IPS DF 6.9 (cell line): ENCODE results near the gene PRMT1.
A peak's percentile ranks its signal among the peaks of the same experiment; 100 is the strongest.

Source experiments
- DNase-seq: peaks from one replicate; pipeline ENCODE4 v3.0.0-alpha.2; 2013; ENCODE audit warnings: low read depth, low spot score
- H3K27ac ChIP-seq: one replicate; pipeline ENCODE4 v1.5.1; 2013; ENCODE audit warnings: low read length, control low read depth
- H3K27me3 ChIP-seq: 2 replicates; pipeline ENCODE4 v1.6.1; 2013; ENCODE audit warnings: mild to moderate bottlenecking, low read length; ENCODE audit not compliant: control insufficient read depth, insufficient read depth
- H3K36me3 ChIP-seq: 2 replicates; pipeline ENCODE4 v1.6.1; 2013; ENCODE audit warnings: low read length; ENCODE audit not compliant: control insufficient read depth, insufficient read depth
- H3K4me1 ChIP-seq: 2 replicates; pipeline ENCODE4 v1.6.1; 2013; ENCODE audit warnings: low read length; ENCODE audit not compliant: control insufficient read depth, insufficient read depth
- H3K4me3 ChIP-seq: 2 replicates; pipeline ENCODE4 v1.5.1; 2013; ENCODE audit warnings: mild to moderate bottlenecking, low read length
- H3K9me3 ChIP-seq: 2 replicates; pipeline ENCODE4 v1.6.1; 2013; ENCODE audit warnings: low read length, inconsistent platforms; ENCODE audit not compliant: control insufficient read depth, insufficient read depth
- WGBS: extraction: QIAGEN DNeasy Blood & Tissue Kit; methylation state at CpG from one replicate; pipeline ENCODE4 v1.1.7; 2013; ENCODE audit warnings: mixed read lengths, missing lambda C conversion rate; ENCODE audit not compliant: insufficient read length, insufficient coverage; 5-methylcytosine and 5-hydroxymethylcytosine counted together

PRMT1 gene

GRCh38 chr19:49690079-49690655 is 13.1 kb downstream of the PRMT1 start:
- no peak overlapping the region for H3K27ac ChIP-seq
- H3K36me3 ChIP-seq = peaks cover 21% of the 10 kb centered on the region
- no peak for DNase-seq
- WGBS = no CpG with 5 or more reads among the region's 39 CpGs
- peaks cover 5% of the 10 kb centered on the region for H3K4me1 ChIP-seq
- no peaks in the 10 kb centered on the region for H3K9me3 ChIP-seq
- H3K27me3 ChIP-seq = no peaks in the 10 kb centered on the region
- peak overlapping the region; percentile 54 for H3K4me3 ChIP-seq

GRCh38 chr19:49690656-49691242 is 13.7 kb downstream of the PRMT1 start, which contains the start of gene CPT1C:
Gene CPT1C (plus strand): TSS chr19:49691116. CDS start chr19:49692253, 1,137 bp downstream.
- DNase-seq = no peak
- WGBS = no CpG with 5 or more reads among the region's 38 CpGs
- peak within 1 kb of the TSS; percentile 54 for H3K4me3 ChIP-seq
- no peaks in the 10 kb centered on the region for H3K27me3 ChIP-seq
- H3K4me1 ChIP-seq = peaks cover 5% of the 10 kb centered on the region
- no peak within 1 kb of the TSS for H3K27ac ChIP-seq
- no peaks in the 10 kb centered on the region for H3K9me3 ChIP-seq
- H3K36me3 ChIP-seq = peaks cover 17% of the 10 kb centered on the region

GRCh38 chr19:49691243-49692146 is 14.4 kb downstream of the PRMT1 start:
- H3K27me3 ChIP-seq = no peaks in the 10 kb centered on the region
- peak overlapping the region; percentile 54; the same call in 1 of the 2 replicates for H3K4me3 ChIP-seq
- H3K9me3 ChIP-seq = no peaks in the 10 kb centered on the region
- WGBS = no CpG with 5 or more reads among the region's 39 CpGs
- DNase-seq = no peak
- H3K36me3 ChIP-seq = peaks cover 10% of the 10 kb centered on the region; the same call in 1 of the 2 replicates
- H3K27ac ChIP-seq = no peak overlapping the region
- peaks cover 5% of the 10 kb centered on the region for H3K4me1 ChIP-seq

- Histone ChIP-seq H3K36me3 (peaks cover 13% of the 10 kb centered on the region), H3K27ac (no peak overlapping the region), H3K27me3 (no peaks in the 10 kb centered on the region), H3K4me3 (no peak overlapping the region; the same call in 1 of the 2 replicates), H3K9me3 (no peaks in the 10 kb centered on the region), H3K4me1 (peaks cover 5% of the 10 kb centered on the region)
- WGBS = no CpG with 5 or more reads among the region's 16 CpGs
- DNase-seq = no peak
Measured at GRCh38 chr19:49692147-49692506, 15.1 kb downstream of the PRMT1 start.

- no peak overlapping the region for H3K4me3 ChIP-seq
- no peak overlapping the region for H3K27ac ChIP-seq
- H3K4me1 ChIP-seq = peaks cover 2% of the 10 kb centered on the region; the same call in 1 of the 2 replicates
- DNase-seq = no peak
- H3K9me3 ChIP-seq = no peaks in the 10 kb centered on the region
- peaks cover 10% of the 10 kb centered on the region; the same call in 1 of the 2 replicates for H3K36me3 ChIP-seq
- no peaks in the 10 kb centered on the region for H3K27me3 ChIP-seq
- no CpG with 5 or more reads among the region's 6 CpGs for WGBS
Measured at GRCh38 chr19:49696115-49696514, 19.0 kb downstream of the PRMT1 start.

GRCh38 chr19:49696865-49697264 is 19.8 kb downstream of the PRMT1 start:
- no peak for DNase-seq
- Histone ChIP-seq H3K9me3 (no peaks in the 10 kb centered on the region), H3K4me3 (no peak overlapping the region), H3K4me1 (peaks cover 2% of the 10 kb centered on the region; the same call in 1 of the 2 replicates), H3K36me3 (peaks cover 10% of the 10 kb centered on the region; the same call in 1 of the 2 replicates), H3K27me3 (no peaks in the 10 kb centered on the region), H3K27ac (no peak overlapping the region)
- WGBS = no CpG with 5 or more reads among the region's 7 CpGs

GRCh38 chr19:49699364-49699763 is 22.3 kb downstream of the PRMT1 start:
- no peak for DNase-seq
- Histone ChIP-seq H3K27ac (no peak overlapping the region), H3K36me3 (peaks cover 8% of the 10 kb centered on the region; the same call in 1 of the 2 replicates), H3K9me3 (no peaks in the 10 kb centered on the region), H3K4me3 (no peak overlapping the region), H3K4me1 (no peaks in the 10 kb centered on the region), H3K27me3 (no peaks in the 10 kb centered on the region)
- WGBS = no CpG with 5 or more reads among the region's 5 CpGs

- H3K27me3 ChIP-seq = no peaks in the 10 kb centered on the region
- no peaks in the 10 kb centered on the region for H3K4me1 ChIP-seq
- no peak overlapping the region for H3K27ac ChIP-seq
- no peak overlapping the region for H3K4me3 ChIP-seq
- no peaks in the 10 kb centered on the region for H3K9me3 ChIP-seq
- no peak for DNase-seq
- no CpG with 5 or more reads among the region's 11 CpGs for WGBS
- peaks cover 12% of the 10 kb centered on the region; the same call in 1 of the 2 replicates for H3K36me3 ChIP-seq
Measured at GRCh38 chr19:49700563-49700962, 23.5 kb downstream of the PRMT1 start.

GRCh38 chr19:49701271-49701786 is 24.3 kb downstream of the PRMT1 start:
- Histone ChIP-seq H3K9me3 (no peaks in the 10 kb centered on the region), H3K4me3 (no peak overlapping the region), H3K27me3 (no peaks in the 10 kb centered on the region), H3K4me1 (no peaks in the 10 kb centered on the region), H3K36me3 (peaks cover 18% of the 10 kb centered on the region), H3K27ac (no peak overlapping the region)
- WGBS = 100% methylated on average over 2 of the region's 40 CpGs
- no peak for DNase-seq
